LHCN-M2 (cell line): Measurements from ENCODE around the gene ANTXR2. TPM values are rescaled to one million over a fixed set of nuclear protein-coding genes. Genes with fewer than 3 reads are reported as not detected.
"Not testable (repeated sequence)": the region's sequence is repeated elsewhere in the genome, so short reads cannot be mapped to it uniquely, and the experiment has no call there.

Experiments
- DNase-seq: peaks from one replicate; pipeline ENCODE4 v3.0.0-alpha.2; 2012; ENCODE audit warnings: low read depth
- total RNA-seq: library from RNA; depleted of rRNA; stranded (reverse); fragments of >200 nt; gene quantifications from 2 replicates; pipeline ENCODE4 v1.2.3, GENCODE V29; 2014

ANTXR2 gene
- total RNA-seq, 1 experiment from 2014 or later, result 216 TPM

DNA sequence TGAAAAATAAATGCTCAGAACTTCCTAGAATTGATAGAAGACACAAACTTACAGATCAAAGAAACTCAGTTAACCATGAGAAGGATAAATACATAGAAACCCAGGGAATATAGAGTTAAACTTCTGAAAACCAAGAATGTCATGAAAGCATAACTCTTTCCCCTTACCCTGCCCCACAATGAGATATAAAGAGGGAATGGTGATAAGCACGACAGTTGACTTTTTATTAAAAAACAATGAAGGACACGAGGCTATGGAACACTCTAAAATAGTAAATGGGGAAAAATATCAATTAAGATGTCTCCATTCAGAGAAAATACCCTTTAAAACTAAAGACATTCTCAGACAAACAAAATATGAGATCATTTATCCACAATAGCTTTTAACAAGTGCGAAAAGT, 154.7 kb downstream of the ANTXR2 start:
- no peak for DNase-seq

DNA sequence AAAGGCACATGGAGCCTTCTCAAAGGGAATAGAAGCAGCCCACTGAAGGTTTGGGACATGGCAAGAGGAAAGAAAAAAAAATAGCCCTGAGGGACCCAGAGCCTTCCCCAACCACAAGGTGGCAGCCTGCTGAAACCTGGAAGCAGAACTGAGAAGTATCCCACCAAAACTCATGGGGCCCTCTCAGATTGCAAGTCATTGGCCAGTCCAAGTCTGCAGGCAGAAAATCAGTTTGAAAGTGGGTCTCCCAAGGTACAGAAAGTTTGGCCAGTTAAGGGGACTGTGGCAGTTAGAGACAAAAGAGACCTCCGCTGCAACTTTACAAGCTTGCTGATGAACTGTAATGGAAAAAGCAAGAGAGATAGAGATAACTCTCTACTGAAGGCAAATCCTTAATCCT, 155.8 kb downstream of the ANTXR2 start:
- peak; percentile 49 for DNase-seq

DNA sequence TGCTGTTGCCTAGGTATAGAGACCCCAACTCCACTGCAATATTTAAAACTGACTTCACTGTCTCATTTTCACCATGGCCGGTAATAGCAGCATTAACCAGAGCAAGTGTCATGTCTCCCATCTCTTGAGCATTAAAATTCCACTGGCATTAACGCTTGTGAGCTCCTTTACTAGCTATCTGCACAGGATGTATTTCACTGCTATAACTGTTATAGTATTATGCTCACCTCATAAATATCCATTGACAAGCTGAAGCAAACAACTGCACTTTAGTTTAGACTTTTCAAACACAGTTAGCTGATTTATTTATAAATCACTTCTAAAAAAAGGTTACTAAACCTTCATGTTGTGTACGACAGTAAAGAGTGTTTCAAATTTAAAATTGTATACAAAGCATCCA, 157.8 kb downstream of the ANTXR2 start:
- DNase-seq, result no peak

DNA sequence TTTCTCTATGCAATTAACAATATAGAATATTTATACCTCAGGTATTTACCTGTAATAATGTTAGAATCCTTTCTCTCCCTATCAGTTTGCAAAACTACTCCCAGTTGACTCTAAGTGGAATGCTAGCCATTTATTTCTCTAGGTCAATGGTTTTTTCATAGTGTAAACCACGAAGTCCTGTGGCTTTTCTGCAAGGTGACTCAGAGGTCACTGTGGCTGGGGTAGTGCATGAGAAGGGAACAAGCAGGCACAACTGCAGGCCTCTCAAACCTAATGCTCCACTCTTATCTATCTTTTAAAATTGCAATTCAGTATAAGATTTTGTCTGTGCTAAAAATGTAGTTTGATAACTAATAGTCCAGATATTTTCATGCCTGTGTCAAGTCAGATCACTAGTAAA, 159.4 kb downstream of the ANTXR2 start:
- peak; percentile 87 for DNase-seq

GRCh38 chr4:79907001-79907400, 166.0 kb downstream of the ANTXR2 start:
- no peak for DNase-seq

- DNase-seq, result no peak
Observed at GRCh38 chr4:79906303-79906702, 166.7 kb downstream of the ANTXR2 start.

DNA sequence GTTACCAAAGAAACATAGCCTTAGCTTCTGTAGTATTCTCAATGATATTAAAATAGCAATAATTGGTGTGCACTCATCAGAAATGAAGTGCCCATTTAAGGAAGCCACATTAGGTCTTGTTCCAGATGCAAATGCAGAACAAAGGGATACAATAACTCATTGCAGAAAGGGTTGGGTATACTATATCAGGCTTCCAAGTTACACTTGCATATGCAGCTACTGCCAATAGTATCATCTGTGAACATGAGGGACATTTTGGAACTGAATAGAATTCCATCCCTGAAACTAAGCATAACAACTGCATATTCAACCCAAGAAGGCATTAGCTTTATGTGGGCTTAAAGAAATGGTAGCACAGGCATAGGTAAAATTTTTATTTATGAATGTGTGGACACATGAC, 167.8 kb downstream of the ANTXR2 start:
- no peak for DNase-seq

DNA sequence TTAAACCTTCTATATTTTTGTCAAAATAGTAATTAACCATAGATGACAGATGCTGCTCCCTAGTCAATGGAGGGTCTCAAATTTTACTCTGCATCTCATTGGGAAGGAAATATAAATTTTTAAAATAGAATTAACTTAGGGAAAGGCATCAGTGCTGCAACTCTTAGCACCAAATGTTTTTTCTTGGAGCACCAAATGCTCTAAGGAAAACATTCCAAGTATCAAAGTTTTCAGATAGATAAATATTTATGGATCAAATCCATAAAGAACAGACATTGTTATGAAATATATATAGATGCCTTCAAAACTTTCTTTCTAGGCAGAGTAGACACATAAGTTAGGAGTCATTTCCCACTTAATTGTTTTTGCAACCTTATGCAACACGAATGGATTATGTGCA, 168.7 kb downstream of the ANTXR2 start:
- DNase-seq, result no peak

GRCh38 chr4:79900182-79900581, 172.8 kb downstream of the ANTXR2 start:
- DNase-seq, result no peak

GRCh38 chr4:79899481-79899880, 173.5 kb downstream of the ANTXR2 start:
- no peak for DNase-seq

DNA sequence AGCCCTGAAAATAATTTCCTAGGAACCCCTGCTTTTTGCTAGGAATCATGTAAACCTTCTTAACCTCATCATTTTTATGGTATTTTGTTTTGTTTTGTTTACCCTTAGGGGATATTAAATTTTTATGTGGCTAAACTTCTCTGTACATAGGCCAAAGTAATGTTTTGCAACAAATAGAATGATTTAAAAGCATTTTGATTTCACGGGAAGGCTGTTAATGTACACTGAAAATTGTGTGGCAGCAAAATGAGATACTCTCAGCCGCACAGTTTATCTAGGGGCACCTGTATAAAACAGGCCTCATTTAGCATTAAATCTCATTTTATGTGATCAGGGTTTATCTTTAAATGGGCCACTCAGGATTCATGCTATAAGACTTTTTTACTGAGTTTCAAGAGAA, 175.0 kb downstream of the ANTXR2 start:
- DNase-seq, result no peak

DNA sequence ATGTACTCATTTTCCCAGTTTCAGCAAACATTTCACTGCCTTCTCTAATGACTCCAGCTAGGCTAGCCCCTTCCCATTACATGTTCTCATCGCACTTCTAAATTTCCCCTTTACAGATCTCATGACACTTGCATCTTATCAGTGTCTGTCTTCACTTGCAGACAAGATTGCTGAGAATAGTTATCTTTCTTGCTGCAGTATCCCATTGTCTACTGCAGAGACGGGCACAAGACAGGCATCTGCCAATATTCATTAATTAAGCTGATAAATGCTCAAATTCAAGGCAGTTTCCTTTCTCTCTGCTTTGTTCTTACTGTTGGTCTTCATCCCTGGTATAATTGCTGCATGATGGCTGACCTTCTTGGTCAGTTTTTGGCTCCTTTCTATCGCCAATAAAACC, 175.9 kb downstream of the ANTXR2 start:
- no peak for DNase-seq

DNA sequence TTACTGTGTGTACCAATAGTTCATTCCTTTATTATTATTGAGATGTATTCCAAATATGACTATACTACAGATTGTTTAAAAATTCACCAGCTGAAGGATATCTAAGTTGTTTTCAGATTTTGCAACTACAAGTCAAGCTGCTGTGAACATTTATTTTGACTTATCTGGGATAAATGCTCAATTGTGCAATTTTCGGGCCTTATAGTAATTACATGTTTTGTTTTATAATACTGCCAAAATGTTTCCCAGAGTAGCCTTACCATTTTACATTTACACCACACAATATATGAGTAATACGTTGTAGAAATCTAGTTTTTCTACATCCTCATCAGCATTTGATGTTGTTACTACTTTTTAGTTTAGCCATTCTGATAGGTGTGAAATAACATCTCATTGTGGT, 179.6 kb downstream of the ANTXR2 start:
- no peak for DNase-seq

GRCh38 chr4:79889026-79889425, 184.0 kb downstream of the ANTXR2 start:
- DNase-seq, result not testable (repeated sequence)

GRCh38 chr4:79886557-79886956, 186.5 kb downstream of the ANTXR2 start:
- DNase-seq, result no peak

- DNase-seq, result no peak
Observed at GRCh38 chr4:79886021-79886420, 187.0 kb downstream of the ANTXR2 start.

DNA sequence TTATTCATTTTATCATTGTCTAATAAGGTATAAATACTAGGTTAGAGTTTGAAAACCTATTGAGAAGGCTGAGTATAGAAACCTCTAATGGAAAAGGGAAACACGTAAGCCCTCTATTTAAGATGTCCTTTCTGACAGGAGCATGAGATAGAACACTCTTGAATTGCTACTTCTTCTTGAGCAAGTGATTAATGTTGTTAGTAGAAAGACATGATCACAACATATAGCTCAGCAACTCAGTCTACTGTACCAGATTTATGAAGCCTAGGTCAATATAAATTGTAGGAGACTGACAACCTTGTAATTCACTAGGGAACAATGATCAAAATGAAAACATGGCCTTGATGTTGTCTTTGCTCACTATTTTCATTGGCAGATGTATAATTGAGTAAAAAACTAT, 189.7 kb downstream of the ANTXR2 start:
- no peak for DNase-seq

- DNase-seq, result no peak
Observed at GRCh38 chr4:79882806-79883205, 190.2 kb downstream of the ANTXR2 start.

DNA sequence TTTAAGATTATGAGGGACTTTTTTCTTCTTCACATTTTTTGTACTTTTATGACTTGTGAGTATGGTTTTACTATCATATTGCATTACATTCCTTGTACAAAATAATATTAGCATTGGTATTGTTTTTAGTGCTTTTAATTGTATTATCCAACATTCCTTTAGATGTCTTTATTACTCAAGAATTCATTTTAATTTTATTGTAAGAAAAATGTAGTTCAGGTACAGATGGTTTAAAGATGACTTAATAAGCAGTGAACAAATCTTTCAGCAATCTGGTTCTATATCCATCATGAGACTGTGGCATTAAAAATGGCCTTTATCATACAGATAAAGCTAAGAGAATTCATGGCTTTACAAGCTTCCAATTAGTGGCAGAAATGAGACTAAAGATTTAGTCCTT, 191.6 kb downstream of the ANTXR2 start:
- DNase-seq, result no peak

DNA sequence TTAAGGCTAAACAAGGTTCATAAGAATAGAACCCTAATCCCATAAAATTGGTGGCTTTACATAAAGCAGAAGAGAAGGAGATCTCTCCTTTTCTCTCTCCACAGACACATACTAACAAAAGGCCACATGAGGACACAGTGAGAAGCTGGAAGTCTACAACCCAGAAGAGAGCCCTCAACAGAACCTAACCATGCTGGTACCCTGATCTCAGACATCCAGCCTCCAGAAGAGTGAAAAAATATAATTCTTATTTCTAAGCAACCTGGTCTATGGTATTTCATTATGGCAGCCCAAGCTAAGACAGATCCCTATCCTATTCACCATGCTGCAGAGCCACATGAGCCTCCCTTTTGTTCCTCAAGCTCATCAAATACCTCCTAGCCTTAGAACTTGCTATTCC, 195.5 kb downstream of the ANTXR2 start:
- DNase-seq, result no peak

DNA sequence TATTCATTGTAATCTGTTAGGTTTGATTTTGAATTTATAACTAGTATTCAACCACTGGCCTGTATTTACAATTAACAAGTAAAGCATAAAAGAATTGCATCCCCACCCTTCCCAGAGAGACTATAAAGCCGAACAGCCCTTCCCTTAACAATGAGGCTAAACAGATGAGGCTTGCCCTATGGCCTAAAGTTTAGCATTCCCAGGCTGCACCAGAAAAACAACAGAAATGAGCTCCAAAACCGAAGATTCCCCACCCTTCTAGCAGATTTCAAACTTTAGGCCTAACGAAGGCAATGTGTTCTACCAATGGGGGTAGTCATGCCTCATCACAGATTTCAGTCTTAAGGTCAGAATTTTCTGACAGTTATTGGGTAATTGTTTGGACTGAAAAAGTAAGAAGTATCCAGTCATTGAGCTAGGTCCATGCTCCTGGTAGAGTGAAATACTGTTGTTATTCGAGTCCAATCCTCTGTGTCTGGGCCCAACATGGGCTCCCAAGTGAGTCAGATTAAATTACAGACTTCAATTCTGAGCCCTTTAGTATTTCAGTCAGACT, 197.6 kb downstream of the ANTXR2 start:
- no peak for DNase-seq

- DNase-seq, result no peak
Observed at GRCh38 chr4:79874197-79874596, 198.8 kb downstream of the ANTXR2 start.

DNA sequence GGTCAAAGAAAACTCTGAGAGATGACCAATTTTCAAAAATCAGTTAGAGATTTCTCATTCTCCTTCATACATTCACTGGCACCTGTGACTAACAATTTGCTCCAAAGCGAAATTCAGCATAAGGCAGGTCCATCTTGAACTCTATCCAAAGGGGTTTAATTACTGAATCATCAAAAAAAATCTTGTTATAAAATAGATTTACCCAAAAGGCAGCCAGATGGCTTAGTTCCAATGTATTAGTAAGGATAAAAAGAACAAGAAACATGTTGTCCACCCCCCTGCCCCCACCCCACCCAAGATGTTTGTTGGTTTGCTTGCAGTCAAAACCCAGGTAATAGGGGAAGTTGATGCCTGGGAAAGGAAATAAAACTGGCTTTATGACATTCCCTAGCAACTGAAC, 200.3 kb downstream of the ANTXR2 start:
- DNase-seq, result no peak

GRCh38 chr4:79871961-79872360, 201.1 kb downstream of the ANTXR2 start:
- DNase-seq, result no peak
